Prostate gland (tissue), 2 donors: ENCODE measurements around the gene NEURL1.

Source experiments
- CTCF ChIP-seq, 4 experiments: fragments of 200-600 bp in 2 of 4; fragments of 450-650 bp in 2 of 4; sonication (generic) in 2 of 4; IDR thresholded peaks; 1 replicate in 3 of 4; 2 replicates in 1 of 4; pipeline ENCODE4 v1.5.1; 2016 to 2019; ENCODE audit warnings: antibody characterized with exemption in 4 of 4, mild to moderate bottlenecking in 2 of 4, moderate library complexity in 2 of 4
- POLR2A ChIP-seq: fragments of 450-650 bp; IDR thresholded peaks from one replicate; pipeline ENCODE4 v1.6.1; 2016; ENCODE audit warnings: antibody characterized with exemption, mild to moderate bottlenecking
- POLR2AphosphoS5 ChIP-seq: sonication (generic); formaldehyde crosslinking; IDR thresholded peaks from one replicate; pipeline ENCODE4 v1.6.1; 2017; ENCODE audit warnings: antibody characterized with exemption

GRCh38 chr10:103564116-103564501, 70.6 kb downstream of the NEURL1 start:
- TF ChIP-seq POLR2AphosphoS5 (no peak), CTCF (IDR thresholded peaks at IDR 0.05) (no peak), POLR2A (no peak)
